Measurements from ENCODE around the gene CFAP74. TPM values are rescaled to one million over a fixed set of nuclear protein-coding genes. Genes with fewer than 3 reads are reported as not detected.

CFAP74 gene
- total RNA-seq: not detected

DNA sequence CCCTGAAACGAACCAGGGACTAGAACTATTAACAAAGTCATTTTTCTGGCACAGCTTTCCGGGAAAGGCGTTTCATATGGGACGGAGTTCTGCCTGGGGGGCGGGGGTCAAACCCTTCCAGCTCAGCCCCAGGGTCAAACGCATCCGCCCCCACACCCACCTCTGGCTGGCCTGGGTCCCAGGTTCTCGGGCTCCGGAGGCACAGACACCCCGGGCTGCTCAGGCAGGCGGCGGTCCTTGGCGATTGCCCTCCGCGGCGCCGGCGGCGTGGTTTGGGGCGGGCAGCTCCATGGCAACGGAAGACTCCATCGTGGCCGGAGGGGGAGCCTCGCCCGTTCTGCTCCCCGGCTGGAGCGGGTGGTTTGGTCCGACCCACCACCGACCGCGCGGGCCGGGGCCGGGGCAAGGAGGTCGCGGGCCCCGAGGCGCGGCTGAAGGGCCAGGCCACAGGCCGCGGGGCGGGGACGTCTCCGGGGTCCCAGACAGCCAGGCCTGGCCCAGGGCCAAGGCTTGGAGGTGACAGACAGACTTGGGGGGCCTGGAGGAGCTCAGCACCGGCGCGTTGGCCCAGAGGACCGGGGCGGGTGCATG, at the start of gene CFAP74:
Gene CFAP74 (minus strand): TSS at position 246 of the 591 bp plus-strand sequence. CDS start 12,830 bp downstream, outside the sequence.
- no peak for DNase-seq (ENCODE audit: low spot score)

- DNase-seq (ENCODE audit: low spot score): no peak
Observed at GRCh38 chr1:2053217-2053616, 49.6 kb upstream of the CFAP74 start.

DNA sequence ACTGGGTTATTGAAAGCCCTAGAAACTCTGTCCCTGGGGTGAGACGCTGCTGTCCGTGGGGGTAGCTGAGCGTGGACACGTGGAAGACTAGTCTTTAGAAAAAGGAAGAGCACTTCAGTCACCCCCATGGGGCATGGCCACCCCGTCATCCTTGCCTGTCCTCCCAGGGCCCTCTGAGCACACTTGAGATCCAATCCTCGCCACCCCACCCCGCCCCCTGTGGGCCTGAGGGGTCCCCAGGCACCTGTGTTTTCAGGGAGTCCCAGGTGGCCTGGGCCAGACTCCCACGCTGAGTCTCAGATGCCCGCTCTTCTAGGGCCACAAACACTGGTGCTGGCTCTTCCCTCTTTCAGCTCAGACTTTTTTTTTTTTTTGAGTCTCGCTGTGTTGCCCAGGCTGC, 49.2 kb upstream of the CFAP74 start:
- no peak for DNase-seq (ENCODE audit: low spot score)

DNA sequence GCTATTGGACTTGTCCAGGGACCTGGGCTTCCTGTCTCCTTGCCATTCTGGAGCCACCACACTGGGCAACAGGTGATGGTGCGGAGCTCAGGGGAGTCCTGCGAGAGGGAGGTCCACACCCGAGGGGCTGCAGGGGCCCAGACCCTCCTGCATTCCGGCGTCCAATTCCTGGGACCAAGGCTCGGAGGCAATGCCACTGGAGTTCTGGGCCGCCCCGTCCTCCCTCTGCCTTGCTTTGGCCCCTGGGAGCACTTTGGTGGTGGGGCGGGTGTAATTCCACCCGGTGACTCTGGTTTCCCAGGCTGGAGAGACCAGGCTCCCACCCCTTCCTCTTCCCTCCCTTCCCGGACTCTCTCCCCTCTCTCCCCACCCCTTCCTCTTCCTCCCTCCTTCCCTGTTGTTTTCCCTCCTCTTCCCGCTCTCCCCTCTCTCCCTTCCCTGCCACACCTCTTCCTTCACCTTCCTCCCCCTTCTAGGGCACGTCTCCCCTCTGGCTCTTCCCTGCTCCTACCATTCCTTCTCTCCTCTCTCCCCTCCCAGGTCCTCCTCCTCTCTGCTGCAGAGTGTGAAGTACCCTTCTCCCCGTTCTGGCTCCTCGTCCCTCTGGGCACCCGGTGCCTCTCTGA, 48.6 kb upstream of the CFAP74 start:
- DNase-seq (ENCODE audit: low spot score): no peak

DNA sequence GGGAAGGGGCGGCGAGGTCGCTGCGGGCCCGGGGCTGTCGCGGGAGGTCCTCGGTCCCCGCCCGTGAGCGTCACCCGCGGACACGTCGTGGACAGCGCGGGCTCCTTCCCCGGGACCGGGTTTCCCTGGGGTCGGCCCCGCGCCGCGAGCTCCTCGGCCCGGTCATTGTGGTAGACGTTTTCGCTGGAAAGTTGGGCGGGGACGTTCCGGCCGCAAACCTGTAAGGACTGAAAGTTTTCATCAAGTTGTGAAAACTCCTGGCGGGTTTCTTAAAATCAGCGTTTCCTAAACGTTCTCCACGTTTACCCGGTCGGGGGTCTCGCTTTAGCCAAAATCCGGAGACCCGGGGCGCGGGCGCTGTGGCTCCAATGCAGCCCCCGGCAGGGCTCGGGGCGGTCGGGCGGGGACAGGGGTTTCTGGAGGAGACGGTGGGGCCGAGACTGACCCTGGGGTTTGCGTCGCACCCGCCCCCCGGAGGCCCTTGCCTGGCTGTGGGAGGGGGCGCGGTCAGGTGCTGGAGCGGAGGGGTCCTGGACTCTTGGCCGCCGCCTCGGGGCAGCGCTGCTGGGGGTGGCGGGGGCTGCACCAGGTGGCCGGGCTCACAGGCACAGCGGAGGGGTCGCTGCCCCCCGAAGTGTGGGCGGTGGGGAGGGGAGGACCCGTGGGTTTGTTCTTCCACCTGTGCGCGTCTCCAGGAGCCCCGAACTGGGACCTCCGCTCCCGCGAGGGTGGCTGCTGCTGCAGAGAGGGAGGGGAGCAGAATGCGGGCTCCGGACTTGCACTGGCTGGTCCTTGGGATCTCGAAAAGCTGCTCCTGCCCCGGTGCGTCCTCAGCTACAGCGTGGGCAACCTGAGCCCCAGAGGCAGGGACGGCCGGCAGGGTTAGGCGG, 47.5 kb upstream of the CFAP74 start:
- DNase-seq (ENCODE audit: low spot score): no peak

DNA sequence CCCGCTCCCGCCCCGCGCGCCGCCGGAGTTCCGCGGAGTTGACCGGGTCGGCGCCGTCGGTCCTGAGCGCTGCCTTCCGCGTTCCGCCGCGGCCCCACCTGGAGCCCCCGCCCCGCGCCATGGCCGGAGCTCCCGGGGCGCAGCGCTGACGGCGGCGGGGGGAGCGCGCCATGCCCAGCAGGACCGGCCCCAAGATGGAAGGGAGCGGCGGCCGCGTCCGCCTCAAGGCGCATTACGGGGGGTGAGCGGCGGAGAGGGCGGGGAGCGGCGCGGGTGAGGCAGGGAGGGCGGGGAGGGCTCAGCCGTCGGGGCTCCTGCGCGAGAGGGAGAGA, 46.8 kb upstream of the CFAP74 start:
- no peak for DNase-seq (ENCODE audit: low spot score)

- peak; percentile 92 for DNase-seq (ENCODE audit: low spot score)
Observed at GRCh38 chr1:2049718-2050431, 46.3 kb upstream of the CFAP74 start, which contains the start of gene PRKCZ. TSS of gene PRKCZ (plus strand) at chr1:2050411. CDS start at chr1:2050631, 220 bp downstream.

- DNase-seq (ENCODE audit: low spot score): no peak
Observed at GRCh38 chr1:2049225-2049717, 45.7 kb upstream of the CFAP74 start.

GRCh38 chr1:2047749-2048729, 44.5 kb upstream of the CFAP74 start:
- DNase-seq (ENCODE audit: low spot score): no peak

DNA sequence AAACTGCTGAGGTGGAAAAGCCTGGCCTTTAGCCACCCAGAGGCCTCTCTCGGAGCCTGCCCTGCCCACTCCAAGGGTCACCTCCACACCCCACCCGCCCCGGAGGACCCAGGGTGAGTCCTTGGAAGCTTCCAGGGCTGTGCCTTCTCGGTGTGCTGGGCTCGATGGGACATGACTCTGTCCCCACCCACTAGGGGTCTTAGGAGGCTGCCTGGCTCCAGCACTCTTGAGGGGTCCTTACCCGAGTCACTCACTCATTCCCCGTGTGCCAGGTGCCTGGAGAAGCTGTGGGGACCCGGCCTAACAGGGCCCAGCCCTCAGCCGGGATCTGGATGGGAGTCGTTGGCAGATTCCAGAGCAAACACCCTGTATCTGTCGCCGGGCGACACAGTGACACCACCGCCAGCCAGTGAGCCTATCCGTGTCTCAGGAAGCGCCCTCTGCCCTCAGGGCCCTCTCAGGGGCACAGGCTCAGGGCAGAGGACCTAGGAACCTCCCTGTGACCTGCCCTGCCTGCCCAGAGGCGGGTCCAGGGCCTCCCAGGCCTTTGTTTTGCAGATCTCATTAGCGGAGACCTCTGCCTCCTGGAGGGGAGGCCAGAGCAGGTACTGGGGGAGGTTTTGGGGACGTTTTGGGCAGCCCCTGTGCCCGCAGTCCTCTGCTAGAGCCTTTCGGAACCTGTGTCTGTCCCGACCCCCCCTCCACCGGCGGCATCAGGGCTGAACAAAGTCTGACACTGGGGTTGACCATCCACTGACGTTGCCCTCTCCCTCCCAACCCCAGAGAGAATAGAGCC, 43.6 kb upstream of the CFAP74 start:
- DNase-seq (ENCODE audit: low spot score): no peak

GRCh38 chr1:2046174-2046917, 42.8 kb upstream of the CFAP74 start:
- peak; percentile 68 for DNase-seq (ENCODE audit: low spot score)

DNA sequence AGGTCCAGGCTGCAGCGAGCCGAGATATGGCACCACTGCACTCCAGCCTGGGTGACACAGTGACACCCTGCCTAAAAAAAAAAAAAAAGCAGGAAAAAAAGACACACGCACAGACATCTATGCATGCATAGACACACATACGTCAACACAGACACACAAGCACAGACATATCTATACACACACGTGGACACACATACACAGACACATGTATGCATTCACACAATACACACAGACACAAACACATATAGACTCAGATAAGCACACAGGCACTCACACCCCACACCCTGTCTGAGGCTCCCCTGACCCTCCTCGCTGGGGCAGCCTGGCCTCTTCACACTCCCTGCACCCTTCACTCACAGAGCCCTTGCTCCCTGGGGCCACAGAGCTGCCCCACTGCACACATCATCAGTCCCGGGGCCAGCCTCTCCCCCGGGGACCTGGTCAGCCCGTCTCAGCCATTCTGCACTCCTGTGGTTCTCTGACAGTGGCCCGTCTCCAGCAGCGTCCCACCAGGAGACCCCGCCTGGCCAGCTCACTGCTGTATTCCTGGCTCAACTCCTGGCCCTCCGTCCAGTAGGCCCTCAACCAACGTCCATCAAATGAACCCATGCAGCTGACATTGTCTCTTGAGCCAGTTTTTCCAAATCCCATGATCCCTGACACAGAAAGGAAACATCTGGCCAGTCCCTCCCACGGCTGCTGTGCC, 42.0 kb upstream of the CFAP74 start:
- no peak for DNase-seq (ENCODE audit: low spot score)

DNA sequence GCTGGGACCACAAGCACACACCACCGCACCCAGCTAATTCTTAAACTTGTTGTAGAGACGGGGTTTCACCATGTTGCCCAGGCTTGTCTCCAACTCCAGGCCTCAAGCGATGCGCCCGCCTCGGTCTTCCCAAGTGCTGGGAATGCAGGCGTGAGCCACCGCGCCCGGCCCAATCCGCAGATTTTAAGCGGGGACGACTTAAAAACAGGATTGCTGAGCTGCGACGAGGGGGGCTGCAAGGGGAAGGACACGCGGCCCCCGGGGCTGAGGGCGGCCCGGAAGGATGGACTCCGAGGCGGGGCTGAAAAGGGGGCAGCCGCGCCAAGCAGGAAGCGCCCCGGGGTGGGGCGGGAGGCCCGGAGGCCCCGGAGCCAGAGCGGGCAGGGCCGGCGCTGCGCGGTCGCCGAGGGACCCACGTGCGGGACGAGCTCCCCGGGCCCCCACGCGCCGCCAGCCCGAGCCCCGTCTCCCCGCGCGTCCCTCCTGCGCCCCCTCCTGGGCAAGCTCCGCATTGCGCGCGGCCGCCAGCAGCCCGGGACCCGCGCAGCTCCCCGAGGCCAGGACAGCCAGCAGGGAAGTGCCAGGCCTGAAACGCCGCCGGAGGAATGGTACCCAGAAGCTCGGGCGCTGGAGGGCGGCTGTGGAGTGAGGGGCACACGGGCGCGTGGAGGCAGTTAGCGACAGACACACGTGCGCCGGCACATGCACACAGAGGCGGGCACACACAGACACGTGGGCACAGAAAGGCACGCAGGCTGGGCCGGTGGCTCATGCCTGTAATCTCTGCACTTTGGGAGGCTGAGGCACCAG, 41.1 kb upstream of the CFAP74 start:
- peak; percentile 67 for DNase-seq (ENCODE audit: low spot score)

DNA sequence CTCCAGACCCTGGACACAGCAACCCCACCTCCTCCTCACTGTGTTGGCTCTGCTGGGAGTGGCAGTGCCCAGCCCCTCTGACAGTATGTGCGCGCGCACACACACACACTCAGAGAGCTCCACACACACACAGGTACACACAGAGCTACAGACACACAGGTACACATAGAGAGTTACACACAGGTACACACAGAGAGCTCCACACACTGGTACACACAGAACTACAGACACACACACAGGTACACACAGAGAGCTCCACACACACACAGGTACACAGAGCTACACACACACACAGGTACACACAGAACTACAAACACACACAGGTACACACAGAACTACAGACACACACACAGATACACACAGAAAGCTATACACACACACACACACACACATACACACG, 40.3 kb upstream of the CFAP74 start:
- DNase-seq (ENCODE audit: low spot score): no peak

GRCh38 chr1:2042830-2043773, 39.5 kb upstream of the CFAP74 start:
- DNase-seq (ENCODE audit: low spot score): no peak

GRCh38 chr1:2041887-2042286, 38.3 kb upstream of the CFAP74 start:
- DNase-seq (ENCODE audit: low spot score): no peak

GRCh38 chr1:2041305-2041704, 37.7 kb upstream of the CFAP74 start:
- DNase-seq (ENCODE audit: low spot score): no peak

All from mucosa of gallbladder (tissue), 1 donor.